Uterus (tissue), 2 donors: ENCODE results near the gene RNF166.

ENCODE experiments used
- CTCF ChIP-seq, 4 experiments: fragments of 200-600 bp in 2 of 4; fragments of 450-650 bp in 2 of 4; sonication (generic) in 2 of 4; IDR thresholded peaks; one replicate each; pipeline ENCODE4 v1.5.1; 2016 to 2019; ENCODE audit warnings: antibody characterized with exemption in 4 of 4, mild to moderate bottlenecking in 2 of 4, moderate library complexity in 1 of 4
- POLR2A ChIP-seq, 2 donors: fragments of 450-650 bp; IDR thresholded peaks; one replicate each; pipeline ENCODE4 v1.6.1; 2016; ENCODE audit warnings: antibody characterized with exemption in 2 of 2, mild to moderate bottlenecking in 1 of 2, moderate library complexity in 1 of 2

GRCh38 chr16:88655053-88655732, 51.0 kb downstream of the RNF166 start:
- TF ChIP-seq POLR2A (IDR thresholded peaks at IDR 0.05) = no peak
- no peak for TF ChIP-seq CTCF (IDR thresholded peaks at IDR 0.05)
